ENCODE measurements around the gene LEKR1. TPM values are rescaled to one million over a fixed set of nuclear protein-coding genes. Genes with fewer than 3 reads are reported as not detected.
A peak's percentile ranks its signal among the peaks of the same experiment; 100 is the strongest.
"Not testable (repeated sequence)": the region's sequence is repeated elsewhere in the genome, so short reads cannot be mapped to it uniquely, and the experiment has no call there.

LEKR1 gene
- polyA plus RNA-seq (ENCODE audit: insufficient read length in 4 of 4), result 1 to 10 TPM; 2.0 to 3.0 (median 2.6) TPM

DNA sequence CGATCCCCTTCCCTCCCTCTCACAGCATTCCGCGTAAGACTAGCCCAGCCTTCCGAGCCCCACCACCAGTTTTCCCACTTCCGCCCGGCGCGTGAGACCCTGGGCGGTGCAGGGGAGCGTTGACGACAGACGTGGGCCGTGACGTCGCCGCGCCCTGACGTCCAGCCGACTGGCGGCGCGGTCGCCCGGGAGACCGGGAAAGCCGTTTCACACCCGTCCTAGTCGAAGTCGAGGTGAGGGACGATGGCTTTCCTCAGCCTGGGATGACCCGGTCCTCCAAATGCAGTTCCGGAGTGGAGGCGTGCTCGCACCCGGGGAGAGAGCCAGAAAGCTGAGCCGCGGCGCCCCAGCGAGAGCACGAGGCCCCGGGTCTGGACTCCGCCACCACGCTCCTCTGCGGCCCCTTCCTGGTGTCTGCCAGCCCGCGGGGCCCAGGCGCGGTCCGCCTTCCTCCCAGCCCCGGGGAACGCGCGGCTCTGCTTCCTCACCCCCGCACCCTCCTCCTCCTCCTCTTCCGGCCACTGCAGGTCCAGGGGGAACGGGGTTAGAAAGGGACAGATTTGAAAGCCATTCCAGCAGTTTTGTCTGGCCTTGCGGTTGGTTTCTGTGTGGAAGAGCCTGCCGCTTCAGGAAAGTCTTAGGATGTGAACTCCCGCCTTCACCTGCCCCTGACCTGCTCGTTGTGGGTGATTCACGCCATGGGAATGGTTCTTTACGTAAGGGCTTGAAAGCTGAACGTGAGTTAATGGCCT lies at the start of gene LEKR1:
TSS of gene LEKR1 (plus strand) at position 210 of the 752 bp plus-strand sequence. CDS start 2,977 bp downstream, outside the sequence.
- DNase-seq (ENCODE audit: low read depth in 4 of 4, low spot score in 3 of 4), result peak; percentile 78 to 87 (median 82)

DNA sequence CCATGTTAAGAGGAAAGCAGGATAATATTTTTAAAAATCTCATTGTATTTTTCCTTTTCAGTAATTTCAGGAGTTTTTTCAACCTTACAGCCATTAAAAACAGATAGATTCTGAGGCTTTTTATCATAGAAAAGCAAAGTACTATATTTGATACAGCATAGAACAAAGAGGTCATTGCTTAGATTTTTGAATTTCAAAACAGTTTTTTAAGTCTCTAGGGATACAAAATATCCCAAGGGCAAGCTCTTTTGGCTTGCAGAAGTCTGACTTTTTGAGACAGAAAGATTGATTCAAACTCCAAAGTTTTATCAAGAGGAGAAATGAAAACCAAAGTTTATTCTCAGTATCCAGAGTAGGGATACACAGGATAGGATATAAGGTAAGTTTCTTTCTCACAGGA lies 49.3 kb upstream of the LEKR1 start:
- no peak for DNase-seq (ENCODE audit: low read depth in 4 of 4, low spot score in 3 of 4)

DNA sequence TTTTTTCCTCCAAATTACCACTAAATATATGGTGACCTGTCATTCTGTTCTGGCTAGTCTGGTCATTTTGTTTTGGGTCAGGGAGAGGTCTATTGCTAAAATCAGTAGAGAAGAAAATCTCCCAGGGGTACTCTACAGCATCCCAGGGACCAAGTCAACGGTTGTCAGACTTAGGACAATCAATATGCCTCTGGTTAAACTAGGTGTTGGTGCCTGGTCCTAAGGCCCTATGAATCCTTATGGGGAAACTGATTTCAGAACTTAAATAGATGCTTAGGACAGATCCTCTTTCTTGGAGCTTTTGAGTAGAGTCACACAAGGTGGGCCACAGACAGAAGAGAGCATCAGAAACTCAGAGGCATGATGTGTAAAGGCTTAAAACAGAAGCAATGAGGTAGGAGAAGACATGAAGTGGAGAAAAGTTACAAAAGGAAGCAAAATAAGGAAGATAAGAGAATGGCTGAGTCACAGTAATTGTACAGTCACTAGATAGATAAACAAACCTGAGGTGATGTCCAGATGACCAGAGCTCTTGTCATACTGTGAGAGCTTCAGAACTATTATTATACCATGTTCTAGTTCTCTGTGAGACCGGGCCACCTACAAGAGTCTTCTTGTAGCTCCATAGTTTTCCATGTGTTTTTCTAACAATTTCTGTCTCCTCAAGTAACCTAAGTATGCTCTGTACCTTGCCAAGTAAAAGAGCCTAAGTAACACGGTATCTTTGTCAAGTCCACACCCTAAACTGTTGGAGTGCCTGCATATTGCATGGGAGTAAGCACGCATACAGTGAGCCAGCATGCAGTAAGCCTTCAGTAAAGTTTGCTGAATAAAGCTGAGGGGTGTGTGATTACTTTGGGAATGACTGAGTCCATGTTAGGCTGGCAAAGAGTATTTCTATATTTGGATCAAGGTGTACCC lies 44.6 kb upstream of the LEKR1 start:
- DNase-seq (ENCODE audit: low read depth in 4 of 4, low spot score in 3 of 4), result no peak

DNA sequence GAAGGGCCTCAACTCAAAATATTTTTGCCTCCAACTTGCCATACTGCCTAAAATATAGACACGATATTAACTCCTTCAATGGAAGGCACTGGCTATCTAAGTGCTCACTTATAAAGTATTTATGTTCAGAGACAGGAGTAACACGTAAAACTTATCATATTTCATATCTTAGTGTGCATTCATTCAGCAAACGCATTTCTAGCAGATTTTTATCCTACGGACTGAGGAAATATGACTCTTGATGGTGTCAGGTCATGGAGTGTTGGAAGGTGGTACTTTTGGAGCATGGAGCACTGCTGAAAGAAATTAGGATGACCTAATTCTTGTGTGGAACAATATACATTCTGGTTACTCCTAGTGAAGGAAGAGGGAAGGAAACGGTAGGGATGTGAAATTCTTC lies 43.8 kb upstream of the LEKR1 start:
- no peak for DNase-seq (ENCODE audit: low read depth in 4 of 4, low spot score in 3 of 4)

DNA sequence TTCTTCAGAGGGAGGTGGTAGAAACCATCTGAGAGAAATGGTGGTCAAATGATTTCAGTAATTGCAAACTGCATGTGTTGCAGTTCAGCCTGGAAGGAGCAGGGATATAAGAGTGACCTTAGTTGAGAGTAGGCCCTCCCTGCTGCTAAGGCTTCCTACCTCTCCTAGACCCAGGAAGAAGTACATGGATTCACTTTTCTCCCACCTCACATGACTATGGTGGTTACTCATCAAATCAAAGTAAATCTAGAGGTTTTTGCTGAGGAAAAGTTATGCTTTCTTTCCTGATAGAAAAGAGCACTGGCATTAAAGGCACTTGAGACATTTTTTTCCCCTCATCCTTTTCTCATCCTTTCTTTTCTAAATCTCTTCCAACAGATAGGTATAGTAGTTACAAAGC lies 43.2 kb upstream of the LEKR1 start:
- DNase-seq (ENCODE audit: low read depth in 4 of 4, low spot score in 3 of 4), result no peak

DNA sequence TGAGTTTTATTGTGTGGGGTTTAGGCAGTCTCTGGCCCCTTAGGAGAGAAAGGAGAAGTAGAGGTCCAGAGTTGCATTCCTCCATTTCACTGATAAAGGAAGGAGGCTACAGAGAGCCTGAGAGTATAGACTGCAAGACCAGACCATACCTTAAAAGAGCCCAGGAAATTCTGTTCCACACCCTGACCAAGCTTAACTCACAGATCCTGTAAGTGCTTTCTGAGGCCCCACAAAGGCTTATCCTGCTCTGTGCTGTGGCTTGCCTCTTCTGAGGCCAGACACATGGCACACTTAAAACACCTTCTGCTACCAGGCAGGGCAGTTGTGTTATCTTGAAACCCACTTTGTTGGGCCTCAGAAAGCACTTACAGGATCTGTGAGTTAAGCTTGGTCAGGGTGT lies 39.2 kb upstream of the LEKR1 start:
- no peak for DNase-seq (ENCODE audit: low read depth in 4 of 4, low spot score in 3 of 4)

DNA sequence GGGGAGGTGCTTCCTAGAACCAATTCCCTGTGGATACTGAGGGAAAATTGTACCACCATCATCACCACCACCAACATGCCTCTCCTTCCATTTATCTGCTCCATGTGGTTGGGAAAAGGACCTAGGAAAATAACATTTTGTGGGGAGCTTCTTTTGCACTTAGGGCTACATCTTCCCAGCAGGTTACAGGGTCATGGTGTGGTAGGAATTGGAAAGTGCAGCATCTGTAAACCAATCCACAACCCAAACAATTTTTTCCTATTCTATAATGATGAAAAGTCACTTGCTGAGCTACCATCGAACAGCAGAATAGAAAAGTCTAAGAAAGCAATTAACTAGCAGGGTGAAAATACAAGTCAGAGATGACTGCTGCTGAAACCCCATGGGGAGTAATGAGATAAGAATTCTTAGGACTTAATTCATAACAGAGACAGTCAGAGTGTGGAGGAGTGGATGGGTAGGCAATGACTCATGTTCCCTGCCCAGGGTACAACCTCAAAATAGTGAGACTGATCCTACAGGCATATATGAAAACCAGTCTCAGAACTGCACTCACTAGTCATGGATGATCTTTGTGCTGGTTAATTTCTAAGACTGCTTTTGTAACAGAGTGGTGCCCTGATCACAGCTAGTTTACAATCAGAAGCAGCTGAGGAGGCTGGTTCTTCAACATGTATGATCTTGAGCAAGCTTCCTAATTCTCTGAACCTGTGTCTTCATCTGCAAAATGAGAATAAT lies 38.1 kb upstream of the LEKR1 start:
- DNase-seq (ENCODE audit: low read depth in 4 of 4, low spot score in 3 of 4), result no peak

DNA sequence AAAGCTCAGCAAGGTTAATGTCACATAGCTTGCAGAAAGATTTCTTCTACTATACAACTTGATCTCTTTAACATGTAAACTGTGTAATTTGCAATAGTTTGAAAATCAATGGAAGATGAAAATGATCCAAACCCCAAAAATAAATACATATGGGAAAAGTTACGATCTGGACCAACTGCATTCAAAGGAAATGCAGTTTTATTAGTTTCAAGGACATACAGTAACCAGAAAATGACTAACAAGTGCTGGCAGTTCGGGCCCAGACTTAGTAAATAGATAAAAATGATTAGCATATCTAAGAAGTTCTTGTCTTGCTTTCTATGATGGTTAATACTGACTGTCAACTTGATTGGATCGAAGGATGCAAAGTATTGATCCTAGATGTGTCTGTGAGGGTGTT lies 37.3 kb upstream of the LEKR1 start:
- no peak for DNase-seq (ENCODE audit: low read depth in 4 of 4, low spot score in 3 of 4)

DNA sequence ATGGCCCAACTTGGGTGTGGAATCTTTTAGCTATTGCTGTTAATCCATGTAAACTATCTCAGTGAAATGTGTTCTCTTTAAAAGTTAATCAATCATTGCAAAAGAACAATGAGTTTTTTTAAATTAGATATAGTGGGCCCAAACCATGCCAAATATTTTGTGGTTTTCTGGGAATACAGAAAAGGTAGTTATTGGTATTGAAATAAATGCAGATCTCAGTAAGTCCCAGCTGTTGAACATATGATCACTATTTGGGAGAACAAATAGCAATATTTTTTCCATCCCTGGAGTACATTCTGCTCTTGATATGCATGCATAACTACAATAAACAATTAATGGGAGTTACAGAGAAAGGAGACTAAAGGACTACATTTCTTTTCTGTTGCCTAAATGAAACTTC lies 36.0 kb upstream of the LEKR1 start:
- DNase-seq (ENCODE audit: low read depth in 4 of 4, low spot score in 3 of 4), result no peak

DNA sequence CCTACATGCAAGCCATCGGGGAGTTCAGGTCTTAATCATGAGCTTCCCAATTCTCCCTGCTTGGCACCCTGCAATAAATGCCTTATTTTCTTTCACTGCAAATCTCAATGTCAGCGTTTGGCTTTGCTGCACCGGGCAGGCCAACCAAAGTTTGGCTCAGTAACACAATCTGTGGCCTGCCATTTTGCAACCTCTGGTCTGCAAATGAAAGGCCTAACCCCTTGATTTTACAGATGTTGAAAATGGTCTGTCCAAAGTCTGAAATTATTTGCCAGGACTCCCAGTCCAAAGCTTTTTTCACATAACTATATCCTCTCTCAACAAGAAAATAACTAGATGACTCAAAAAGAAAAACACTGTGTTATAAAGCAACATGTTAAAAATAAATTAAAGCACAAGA lies 34.0 kb upstream of the LEKR1 start:
- no peak for DNase-seq (ENCODE audit: low read depth in 4 of 4, low spot score in 3 of 4)

DNA sequence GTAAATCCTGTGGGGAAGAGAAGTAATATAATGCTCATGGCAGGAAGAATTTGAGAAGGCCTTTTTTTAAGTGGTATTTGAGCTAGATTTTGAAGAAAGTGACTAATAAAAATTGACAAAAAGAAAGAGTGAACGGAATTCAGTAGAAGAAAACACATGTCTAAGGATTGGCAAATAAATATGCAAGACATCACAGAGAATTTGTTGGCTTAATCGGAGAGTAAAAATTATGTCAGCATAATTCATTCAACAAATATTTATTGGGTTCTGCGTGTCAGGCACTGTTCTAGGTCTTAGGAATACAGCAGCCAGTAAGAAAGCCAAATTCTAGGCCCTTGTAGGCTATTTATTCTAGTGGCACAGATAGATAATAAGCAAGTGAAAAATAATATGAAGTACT lies 33.6 kb upstream of the LEKR1 start:
- no peak for DNase-seq (ENCODE audit: low read depth in 4 of 4, low spot score in 3 of 4)

DNA sequence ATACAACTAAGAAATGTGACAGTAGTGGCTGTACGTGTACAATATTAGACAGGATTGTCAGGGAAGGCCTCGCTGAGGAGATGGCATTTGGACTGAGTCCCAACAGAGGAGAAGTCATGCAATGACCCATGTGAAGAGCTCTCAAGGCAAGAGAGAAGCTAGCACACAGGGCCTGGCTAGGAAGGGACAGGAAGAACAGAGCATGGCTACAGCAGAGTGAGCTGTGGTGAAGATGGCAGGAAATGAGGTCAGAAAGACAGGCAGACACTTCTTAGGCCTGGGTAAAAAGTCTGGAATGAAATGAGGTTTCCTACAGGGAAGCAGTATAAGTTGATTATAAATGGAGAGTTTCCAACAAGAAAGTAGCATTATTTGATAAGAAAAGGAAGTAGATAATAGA lies 33.2 kb upstream of the LEKR1 start:
- DNase-seq (ENCODE audit: low read depth in 4 of 4, low spot score in 3 of 4), result no peak

DNA sequence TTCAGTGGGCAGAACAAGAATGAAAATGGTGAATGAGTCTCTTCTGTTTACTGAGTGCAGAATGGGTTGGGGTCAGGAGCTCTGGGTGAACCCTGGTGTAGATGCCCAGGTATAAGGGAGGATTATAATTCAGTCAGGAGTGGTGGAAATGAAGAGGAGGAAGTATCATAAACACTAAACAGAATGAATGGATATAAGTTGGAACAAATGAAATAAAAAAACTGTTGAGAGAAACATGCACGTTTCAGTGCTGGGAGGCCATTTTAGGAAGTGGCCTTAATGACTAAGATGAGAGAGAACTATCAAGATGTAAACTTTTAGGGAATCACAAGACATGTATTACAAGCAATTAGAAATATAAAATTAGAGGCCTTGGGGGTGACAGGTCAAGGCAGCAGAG lies 32.8 kb upstream of the LEKR1 start:
- DNase-seq (ENCODE audit: low read depth in 4 of 4, low spot score in 3 of 4), result no peak

DNA sequence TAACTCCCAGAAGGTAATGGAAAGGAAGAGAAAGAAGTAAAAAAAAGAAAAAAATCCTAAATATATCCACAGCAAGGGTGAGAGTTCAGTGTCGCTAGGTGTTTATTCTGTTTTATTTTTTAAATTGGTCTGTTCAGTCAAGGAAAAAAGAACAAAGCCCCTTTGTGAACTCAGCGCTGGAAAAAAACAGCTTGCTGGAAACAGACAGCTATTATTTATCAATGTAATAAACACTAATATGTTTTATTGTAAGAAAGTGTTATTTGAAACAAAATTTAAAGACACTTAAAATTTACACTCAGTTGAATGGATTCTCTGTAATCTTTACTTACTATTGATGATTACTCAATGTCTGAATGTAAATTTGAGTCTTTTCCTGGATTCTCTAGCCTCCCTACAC lies 32.3 kb upstream of the LEKR1 start:
- DNase-seq (ENCODE audit: low read depth in 4 of 4, low spot score in 3 of 4), result no peak

DNA sequence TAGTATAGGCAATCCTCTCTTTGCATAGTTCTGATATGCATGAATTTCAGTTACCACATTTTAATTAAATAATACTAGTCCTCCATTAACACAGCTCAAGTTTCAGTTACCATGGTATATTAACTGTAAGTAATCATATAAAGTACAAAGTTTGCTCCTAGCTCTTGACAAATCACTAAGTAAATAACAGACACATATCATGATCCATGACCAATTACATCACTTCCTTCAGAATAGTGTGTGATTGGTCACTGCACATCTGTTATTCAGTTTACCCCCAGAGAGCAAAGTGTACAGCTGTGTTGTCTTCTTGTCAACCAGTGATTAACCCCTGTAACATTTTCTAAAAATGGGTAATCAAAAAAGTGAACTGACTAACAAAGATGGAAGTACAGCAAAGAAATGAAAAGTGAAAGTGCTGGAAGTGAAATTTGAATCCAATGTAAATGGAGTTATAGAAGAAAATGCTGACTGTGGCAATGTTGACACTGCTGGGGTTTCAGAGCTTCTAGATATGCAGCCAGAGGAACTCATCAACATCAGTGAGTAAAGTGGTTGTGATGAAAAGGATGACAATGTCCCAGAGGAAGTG lies 30.2 kb upstream of the LEKR1 start:
- DNase-seq (ENCODE audit: low read depth in 4 of 4, low spot score in 3 of 4), result no peak

DNA sequence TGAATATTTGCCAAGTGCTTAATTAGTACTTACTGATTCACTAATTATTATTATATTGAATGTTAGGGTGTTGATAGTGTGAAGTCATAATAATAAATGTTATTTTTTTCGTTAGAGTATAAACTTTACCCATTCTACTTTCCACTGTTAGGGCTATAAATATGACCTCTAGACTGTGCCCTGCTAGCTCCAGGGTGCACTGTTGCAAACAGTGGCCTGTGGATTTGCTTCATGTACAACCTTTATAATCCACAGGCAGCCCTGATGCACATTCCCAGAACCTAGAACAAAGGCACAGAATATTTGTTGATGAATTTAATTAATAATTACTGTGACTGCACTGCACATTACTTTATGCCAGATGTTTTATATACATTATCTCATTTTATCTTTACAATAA lies 28.8 kb upstream of the LEKR1 start:
- no peak for DNase-seq (ENCODE audit: low read depth in 4 of 4, low spot score in 3 of 4)

DNA sequence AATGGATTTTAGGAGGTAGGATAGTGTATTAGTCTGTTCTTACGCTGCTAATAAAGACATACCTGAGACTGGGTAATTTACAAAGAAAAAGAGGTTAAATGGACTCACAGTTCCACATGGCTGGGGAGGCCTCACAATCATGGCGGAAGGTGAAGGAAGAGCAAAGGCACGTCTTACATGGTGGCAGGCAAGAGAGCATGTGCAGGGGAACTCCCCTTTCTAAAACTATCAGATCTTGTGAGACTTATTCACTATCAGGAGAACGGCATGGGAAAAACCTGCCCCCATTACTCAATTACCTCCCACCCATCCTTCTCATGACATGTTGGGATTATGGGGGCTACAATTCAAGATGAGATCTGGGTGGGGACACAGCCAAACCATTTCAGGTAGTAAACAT lies 25.9 kb upstream of the LEKR1 start:
- DNase-seq (ENCODE audit: low read depth in 4 of 4, low spot score in 3 of 4), result not testable (repeated sequence)

DNA sequence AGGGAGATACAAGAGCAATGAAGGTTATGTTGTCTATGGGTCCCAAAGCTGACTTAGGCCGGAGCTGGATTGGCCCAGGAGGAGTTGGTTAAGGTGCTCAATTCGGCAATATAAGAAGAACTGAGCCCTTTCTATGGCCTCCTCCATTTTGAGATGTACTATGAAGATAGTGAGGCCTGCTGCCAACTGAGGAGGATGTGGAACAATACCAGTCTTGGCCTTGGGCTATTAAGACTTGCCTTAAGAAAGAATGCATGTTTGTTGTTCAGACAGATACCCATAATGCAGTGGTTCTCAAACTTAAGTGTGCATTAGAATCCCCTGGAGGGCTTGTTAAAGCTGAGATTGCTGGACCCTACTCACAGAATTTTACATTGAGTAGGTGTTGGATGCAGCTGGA lies 24.4 kb upstream of the LEKR1 start:
- no peak for DNase-seq (ENCODE audit: low read depth in 4 of 4, low spot score in 3 of 4)

DNA sequence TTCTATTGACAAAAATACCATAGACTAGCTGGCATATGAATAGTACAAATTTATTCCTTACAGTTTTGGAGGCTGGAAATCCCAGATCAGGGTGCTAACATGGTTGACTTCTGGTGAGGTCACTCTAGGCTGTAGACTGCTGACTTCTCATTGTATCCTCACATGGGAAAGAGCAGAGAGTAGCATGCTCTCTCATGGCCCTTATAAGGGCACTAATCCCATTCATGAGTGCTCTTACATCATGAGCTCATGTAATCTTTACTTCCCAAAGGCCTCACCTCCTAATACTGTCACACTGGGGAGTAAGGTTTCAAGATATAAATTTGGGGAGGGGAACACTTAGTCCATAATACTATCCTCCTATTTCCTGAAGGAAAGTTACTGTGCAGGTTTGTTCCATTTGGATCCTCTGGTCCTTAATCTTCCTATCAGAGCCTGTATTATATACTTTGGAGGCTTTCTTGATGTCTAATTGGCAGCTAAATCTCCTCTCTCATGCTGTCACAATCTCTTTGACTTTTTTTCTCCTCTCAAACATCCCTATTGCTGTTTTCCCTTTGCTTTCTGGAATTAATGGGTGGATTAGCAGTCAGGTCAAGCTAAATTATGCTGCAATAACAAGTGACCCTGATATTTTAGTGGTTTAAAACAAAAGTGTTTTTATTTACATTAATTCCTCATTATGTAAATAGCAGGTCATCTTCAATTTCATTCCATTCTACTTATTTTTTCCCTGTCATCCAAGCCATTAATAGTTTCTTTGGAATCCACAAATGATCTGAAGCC lies 23.1 kb upstream of the LEKR1 start:
- DNase-seq (ENCODE audit: low read depth in 4 of 4, low spot score in 3 of 4), result no peak
